Stimulated activated CD8-positive, alpha-beta memory T cell treated with anti-CD3 and anti-CD28 coated beads, Interleukin-7, amount 100 ng/mL, for 1 hour (primary cell): ENCODE results near the gene WDR1.

Experiments
- DNase-seq, 2 donors: peaks; one replicate each; pipeline ENCODE4 v3.0.0-alpha.2; 2020; ENCODE audit warnings: low read depth in 2 of 2

The WDR1 gene

GRCh38 chr4:10066670-10067651 is 49.6 kb downstream of the WDR1 start:
- no peak for DNase-seq

DNA sequence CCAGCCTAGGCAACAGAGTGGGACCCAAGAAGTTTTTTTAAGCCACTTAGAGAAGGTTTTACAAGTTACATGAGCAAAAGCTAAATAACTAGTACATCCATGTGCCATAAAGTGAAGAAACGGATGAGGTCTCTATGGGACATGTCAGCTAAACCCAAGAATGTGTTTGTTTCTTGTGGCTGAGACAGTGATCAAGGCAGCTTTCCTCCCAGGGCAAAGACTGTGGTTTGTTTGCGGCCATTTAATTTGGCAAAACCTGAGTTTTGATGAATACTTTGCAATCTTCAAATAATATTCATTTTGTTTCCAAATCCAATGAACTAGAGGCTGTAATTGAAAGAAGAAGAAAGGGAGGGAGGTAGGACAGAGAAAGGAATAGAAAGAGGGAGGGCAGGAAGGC is 50.4 kb downstream of the WDR1 start:
- no peak for DNase-seq

DNA sequence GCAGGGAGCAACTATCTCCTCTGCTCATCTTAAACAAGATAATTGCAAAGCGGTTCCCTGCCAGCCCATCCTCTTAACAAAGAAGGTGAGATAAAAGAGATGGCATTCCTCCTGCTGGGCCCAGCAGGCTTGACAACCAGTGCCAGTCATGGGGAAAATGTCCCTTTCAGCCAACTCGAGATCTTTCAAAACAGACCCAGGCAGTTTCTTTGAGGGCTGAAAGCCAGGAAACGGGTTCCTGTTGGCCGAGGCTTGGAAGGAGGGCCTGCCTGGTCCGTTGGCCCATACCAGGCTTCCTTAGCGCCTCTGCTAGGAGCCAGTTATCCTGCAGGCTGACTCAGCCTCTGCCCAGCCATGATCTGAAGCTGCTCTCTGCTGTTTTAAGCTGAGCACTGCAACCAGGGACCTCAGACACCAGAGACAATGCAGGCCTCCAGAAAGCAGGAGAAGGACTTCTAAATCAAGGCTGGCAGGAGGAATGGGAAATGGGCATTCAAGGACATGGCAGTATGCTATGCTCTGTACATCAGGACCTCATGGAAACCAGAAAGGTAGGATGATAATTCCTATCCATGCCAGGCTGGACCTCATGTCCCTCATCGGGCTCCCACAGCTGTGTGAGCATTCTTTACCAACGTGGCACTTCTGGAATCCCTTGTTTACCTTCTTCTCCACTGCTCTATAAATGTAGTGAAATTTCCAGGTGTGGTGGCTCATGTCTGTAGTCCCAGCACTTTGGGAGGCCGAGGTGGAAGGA is 52.9 kb downstream of the WDR1 start:
- no peak for DNase-seq

DNA sequence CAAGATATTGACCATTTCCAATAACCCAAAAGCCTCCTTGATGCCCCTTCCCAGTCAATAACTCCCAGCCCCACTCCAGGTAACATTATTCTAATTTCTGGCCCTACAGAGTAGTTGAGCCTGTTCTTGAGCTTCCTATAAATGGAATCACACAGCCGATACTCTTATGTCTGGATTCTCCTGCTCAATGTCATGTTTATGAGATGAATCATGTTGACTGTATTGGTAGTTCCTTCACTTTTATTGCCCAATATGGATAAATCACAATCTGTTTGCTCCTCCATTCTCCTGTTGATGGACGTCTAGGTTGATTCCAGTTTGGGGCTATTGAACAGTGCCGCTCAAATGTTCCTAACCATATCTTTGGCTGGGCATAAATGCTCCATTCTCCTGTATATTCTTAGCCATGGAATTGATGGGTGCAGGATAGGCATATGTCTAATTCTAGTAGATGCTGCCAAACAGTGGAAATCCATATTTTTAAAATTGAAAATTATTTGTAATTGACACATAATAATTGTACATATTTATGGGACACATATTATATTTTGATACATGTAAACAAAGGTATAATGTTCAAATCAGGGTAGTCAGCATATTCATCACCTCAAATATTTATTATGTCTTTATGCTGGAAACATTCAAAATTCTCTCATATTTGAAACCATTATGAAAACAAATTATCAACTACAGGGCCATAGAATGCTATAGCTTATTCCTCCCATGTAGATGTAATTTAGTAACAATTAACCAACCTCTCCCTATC is 54.8 kb downstream of the WDR1 start:
- DNase-seq = no peak

GRCh38 chr4:10058371-10058770 is 58.2 kb downstream of the WDR1 start:
- DNase-seq = no peak

DNA sequence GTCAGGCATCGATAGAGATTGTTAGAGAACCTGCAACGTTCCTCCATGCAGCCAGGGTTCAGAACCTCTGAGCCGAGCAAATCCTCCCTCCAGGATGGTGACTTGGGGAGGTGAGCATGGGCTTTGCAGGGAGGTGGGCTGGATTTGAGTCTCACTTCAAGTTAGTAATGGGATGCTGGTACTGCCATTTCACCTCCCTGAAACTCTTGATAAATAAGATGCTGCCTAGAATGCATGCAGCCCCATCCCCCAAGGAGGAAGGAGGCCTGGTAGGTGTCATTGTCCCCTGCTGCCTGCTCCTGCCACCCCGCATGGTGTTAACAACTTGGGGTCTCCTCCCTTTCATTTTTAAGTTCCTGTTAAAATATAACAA is 59.6 kb downstream of the WDR1 start:
- no peak for DNase-seq

DNA sequence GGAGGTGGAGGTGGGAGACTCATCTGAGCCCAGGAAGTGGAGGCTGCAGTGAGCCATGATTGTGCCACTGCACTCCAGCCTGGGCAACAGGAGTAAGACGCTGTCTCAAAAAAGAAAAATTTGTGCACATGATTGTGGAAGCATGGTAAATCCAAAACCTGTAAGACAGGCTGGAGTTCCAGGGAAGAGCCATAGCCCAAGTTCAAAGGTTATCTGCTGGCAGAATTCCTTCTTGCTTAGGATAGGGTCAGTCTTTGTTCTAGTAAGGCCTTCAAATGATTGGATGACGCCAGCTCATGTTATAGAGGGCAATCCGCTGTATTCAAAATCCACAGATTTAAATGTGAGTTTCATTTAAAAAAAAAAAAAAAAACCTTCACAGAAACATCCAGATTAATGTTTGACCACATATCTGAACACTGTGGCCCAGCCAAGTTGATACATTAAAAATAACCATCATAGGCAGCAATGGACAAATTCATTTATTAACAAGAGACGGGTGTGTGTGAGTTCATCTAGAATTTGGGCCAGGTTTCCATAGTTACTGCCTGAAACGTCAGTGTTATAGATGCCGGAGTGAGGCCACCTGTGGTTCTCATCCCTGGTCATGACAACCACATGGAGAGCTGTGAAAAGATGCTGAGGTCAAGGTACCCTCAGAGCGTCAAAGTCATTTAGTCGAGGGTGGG is 60.1 kb downstream of the WDR1 start:
- DNase-seq = no peak

GRCh38 chr4:10055871-10056270 is 60.7 kb downstream of the WDR1 start:
- no peak for DNase-seq

GRCh38 chr4:10054571-10055041 is 62.0 kb downstream of the WDR1 start:
- no peak for DNase-seq

GRCh38 chr4:10053635-10054453 is 62.8 kb downstream of the WDR1 start:
- DNase-seq = no peak

- no peak for DNase-seq
These were observed 65.0 kb downstream of the WDR1 start for GRCh38 chr4:10051517-10052135.

- DNase-seq = no peak
These were observed 65.9 kb downstream of the WDR1 start for GRCh38 chr4:10050721-10051120.

GRCh38 chr4:10050261-10050661 is 66.3 kb downstream of the WDR1 start:
- no peak for DNase-seq

DNA sequence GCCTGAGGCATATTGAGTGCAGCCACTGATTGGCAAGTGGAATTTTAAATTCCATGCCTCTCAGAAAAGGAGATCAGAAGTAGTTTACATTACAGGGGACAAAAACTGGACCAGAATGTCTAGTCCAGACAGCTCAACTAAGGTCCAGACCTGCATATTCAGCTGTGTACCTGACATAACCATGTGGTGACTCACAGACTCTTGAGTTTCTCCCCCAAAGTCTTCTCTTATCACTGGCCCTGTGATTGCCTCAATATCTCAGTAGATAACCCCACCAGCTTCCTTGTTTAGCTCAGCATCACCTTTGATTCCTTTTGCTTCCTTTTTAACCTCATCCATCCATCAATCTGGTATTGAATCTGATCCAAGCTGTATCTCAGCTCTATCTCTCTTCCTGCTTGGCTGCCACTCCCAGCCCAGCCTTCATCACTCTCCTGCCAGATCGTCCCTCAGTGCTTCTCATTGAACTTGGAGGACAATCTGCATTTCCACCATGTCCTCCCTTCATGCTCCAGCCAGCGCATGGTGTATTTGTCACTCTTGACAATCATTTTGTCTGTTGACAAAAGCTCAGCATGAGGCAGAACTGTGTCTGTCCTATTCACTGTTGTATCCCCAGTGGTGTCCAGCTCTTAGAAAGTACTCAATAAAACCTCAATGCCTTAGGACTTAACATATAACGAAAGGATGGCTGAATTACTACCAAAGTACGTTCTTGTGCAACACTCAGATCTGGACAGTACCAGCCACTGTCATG is 67.5 kb downstream of the WDR1 start:
- DNase-seq = no peak

- no peak for DNase-seq
These were observed 68.6 kb downstream of the WDR1 start for GRCh38 chr4:10047967-10048366.

DNA sequence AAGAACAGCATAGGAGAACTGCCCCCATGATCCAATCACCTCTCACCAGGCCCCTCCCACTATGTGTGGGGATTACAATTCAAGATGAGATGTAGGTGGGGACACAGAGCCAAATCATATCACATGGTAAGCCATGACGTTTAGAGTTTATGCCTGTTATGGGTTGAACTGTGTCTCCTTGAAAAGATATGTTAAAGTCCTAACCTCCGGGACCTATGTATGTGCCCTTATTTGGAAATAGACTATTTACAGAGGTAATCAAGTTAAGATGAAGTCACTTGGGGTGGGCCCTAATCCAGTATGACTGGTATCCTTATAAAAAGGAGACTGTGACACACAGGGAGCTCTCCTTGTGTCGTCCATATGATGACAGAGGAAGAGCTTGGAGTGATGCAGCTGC is 70.1 kb downstream of the WDR1 start:
- no peak for DNase-seq

GRCh38 chr4:10045481-10045880 is 71.1 kb downstream of the WDR1 start:
- no peak for DNase-seq

- no peak for DNase-seq
These were observed 75.6 kb downstream of the WDR1 start for GRCh38 chr4:10041036-10041435.
